Heart right ventricle (tissue), 16 donors: ENCODE results near the gene EXOC2. TPM values are rescaled to one million over a fixed set of nuclear protein-coding genes. Genes with fewer than 3 reads are reported as not detected.
"Not testable (repeated sequence)": the region's sequence is repeated elsewhere in the genome, so short reads cannot be mapped to it uniquely, and the experiment has no call there.

Experiments used
- ATAC-seq, 8 donors: fragments of 200-7000 bp; cut with Tn5 transposase; one replicate each; pipeline ENCODE4 v1.9.1; 2020; ENCODE audit warnings: mild to moderate bottlenecking in 8 of 8, moderate library complexity in 8 of 8, moderate number of reproducible peaks in 1 of 8
- DNase-seq, 2 donors: peaks; one replicate each; pipeline ENCODE4 v3.0.0-alpha.2; 2020
- H3K27ac ChIP-seq, 10 donors: fragments of 200-600 bp; sonication (generic) in 2 of 10; one replicate each; pipeline versions ENCODE4 v1.5.0 to v1.8.0; 2020 to 2022; ENCODE audit warnings: mild to moderate bottlenecking in 3 of 10
- H3K27me3 ChIP-seq, 7 donors: fragments of 200-600 bp; one replicate each; pipeline ENCODE4 v1.8.0; 2021 to 2022; ENCODE audit warnings: mild to moderate bottlenecking in 2 of 7
- H3K36me3 ChIP-seq, 9 donors: fragments of 200-600 bp; sonication (generic) in 1 of 9; one replicate each; pipeline versions ENCODE4 v1.5.0 to v1.8.0; 2020 to 2022; ENCODE audit warnings: mild to moderate bottlenecking in 2 of 9
- H3K4me1 ChIP-seq, 9 donors: fragments of 200-600 bp; sonication (generic) in 1 of 9; one replicate each; pipeline versions ENCODE4 v1.5.0 to v1.8.0; 2020 to 2022; ENCODE audit warnings: mild to moderate bottlenecking in 4 of 9
- H3K4me3 ChIP-seq, 10 donors: fragments of 200-600 bp; sonication (generic) in 2 of 10; one replicate each; pipeline versions ENCODE4 v1.5.0 to v1.8.0; 2020 to 2022; ENCODE audit warnings: mild to moderate bottlenecking in 7 of 10, moderate library complexity in 2 of 10
- H3K9me3 ChIP-seq, 11 donors: fragments of 200-600 bp in 10 of 11; sonication (generic) in 2 of 11; one replicate each; pipeline versions ENCODE4 v1.5.0 to v1.8.0; 2013 to 2022; ENCODE audit warnings: mild to moderate bottlenecking in 2 of 11, control low read depth in 1 of 11, moderate library complexity in 1 of 11
- CTCF ChIP-seq, 9 donors: fragments of 200-600 bp; sonication (generic) in 2 of 9; IDR thresholded peaks; one replicate each; pipeline versions ENCODE4 v1.5.0 to v1.8.0; 2021 to 2022; ENCODE audit warnings: antibody characterized with exemption in 9 of 9, mild to moderate bottlenecking in 5 of 9, moderate library complexity in 1 of 9
- WGBS, 2 donors: extraction: QIAGEN DNeasy Blood & Tissue Kit; methylation state at CpG; one replicate each; pipeline ENCODE4 v1.1.7; 2013; ENCODE audit warnings: inconsistent platforms in 1 of 2; 5-methylcytosine and 5-hydroxymethylcytosine counted together
- intact Hi-C, 10 donors: fragments of 100-400 bp; cut with DNase I; formaldehyde crosslinking; loops; one replicate each; pipeline versions ENCODE4 v1.11.1 to v1.14.2; 2022
- polyA plus RNA-seq, 2 donors: library from polyadenylated mRNA; stranded (reverse); fragments of 200-250 nt; gene quantifications; one replicate each; pipeline ENCODE4 v1.2.3, GENCODE V29; 2013
- total RNA-seq, 10 donors: library from RNA; stranded (reverse); fragmentation: NEBNext Ultra II Directional in 3 of 10; extraction: Animal tissue kit (Norgen Biotek cat#: 25700) in 3 of 10; gene quantifications; one replicate each; pipeline versions ENCODE4 v1.2.1 to v1.2.4, GENCODE V29; 2021 to 2023
- donor health status: Arrhythmogenic right ventricular cardiomyopathy.
- donor health status: ischemic (EF 13 %, LVEDD 7.1; RV severe dilation, severe dysfunction).
- donor health status: healthy with polysubstance abuse.
- donor health status: DM: no; HTN: yes; CAD: no.
- donor health status: DM: no; HTN: no; CAD: no.
- donor health status: ischemic (EF 25% LVEDD 6.9; RV normal size, moderate dysfunction).
- donor health status: ischemic (EF 25% LVEDD 5.7; RV mildly dilated, moderate dysfunction).
- donor health status: healthy.
- donor health status: DM: yes; HTN: yes; CAD: no.
- donor health status: Ischemic cardiomyopathy.
- donor health status: ischemic (EF 35%, LVEDD 5.7; RV mildly dilated, moderate dysfunction).
- donor health status: nonischemic (EF 11% LVEDD 7.7; RV severe dilation, severe dysfunction).
- donor health status: DM: yes; HTN: yes; CAD: no.
- donor health status: PGD.
- donor health status: ischemic (EF 29% LVEDD 5.4; RV normal size, mild dysfunction).
- donor health status: nonischemic (EF 23%, LVEDD 6.1; RV moderate dilation, normal function).

EXOC2 gene
- total and polyA plus RNA-seq, 12 donors: 4.0 to 18.4 (median 12.9) TPM

- ATAC-seq: no peak
Observed at GRCh38 chr6:563863-564262, 129.1 kb downstream of the EXOC2 start.

GRCh38 chr6:562052-562676, 130.8 kb downstream of the EXOC2 start:
- intact Hi-C loops: no loop called here
- no peak for TF ChIP-seq CTCF (IDR thresholded peaks at IDR 0.05)
- no peak for ATAC-seq
- peaks cover 0 to 92% (median 28%) of the 10 kb centered on the region in 9 donors for H3K36me3 ChIP-seq
- WGBS, 2 donors: 92 to 94% methylated on average over 15 of the region's 15 CpGs
- H3K4me1 ChIP-seq: no peaks in the 10 kb centered on the region
- no peak overlapping the region for H3K4me3 ChIP-seq
- no peaks in the 10 kb centered on the region for H3K27me3 ChIP-seq
- no peak for DNase-seq
- H3K27ac ChIP-seq: no peak overlapping the region
- no peaks in the 10 kb centered on the region for H3K9me3 ChIP-seq

More at GRCh38 chr6:563863-564262, 129.1 kb downstream of the EXOC2 start:
- H3K27me3 ChIP-seq: no peaks in the 10 kb centered on the region
- no peaks in the 10 kb centered on the region for H3K9me3 ChIP-seq
- peaks cover 0 to 92% (median 28%) of the 10 kb centered on the region in 9 donors for H3K36me3 ChIP-seq
- DNase-seq: no peak
- no peak overlapping the region for H3K4me3 ChIP-seq
- intact Hi-C loops: no loop called here
- WGBS, 2 donors: 96 to 97% methylated on average over 13 of the region's 13 CpGs
- no peaks in the 10 kb centered on the region for H3K4me1 ChIP-seq
- no peak for TF ChIP-seq CTCF (IDR thresholded peaks at IDR 0.05)
- no peak overlapping the region for H3K27ac ChIP-seq

- 94 to 99% methylated on average over 7 of the region's 7 CpGs for WGBS, 2 donors
- H3K4me1 ChIP-seq, DNase-seq, intact Hi-C loops, H3K9me3 ChIP-seq, H3K27ac ChIP-seq, ATAC-seq, H3K27me3 ChIP-seq, H3K4me3 ChIP-seq: not testable (repeated sequence)
- H3K36me3 ChIP-seq: peaks cover 0 to 91% (median 28%) of the 10 kb centered on the region in 9 donors
Observed at GRCh38 chr6:561335-561734, 131.6 kb downstream of the EXOC2 start.

- peaks cover 0 to 99% (median 21%) of the 10 kb centered on the region in 9 donors for H3K36me3 ChIP-seq
- no peak for TF ChIP-seq CTCF (IDR thresholded peaks at IDR 0.05)
- ATAC-seq: no peak
- no peaks in the 10 kb centered on the region for H3K27me3 ChIP-seq
- H3K4me3 ChIP-seq: no peak overlapping the region
- 78 to 86% methylated on average over 3 of the region's 3 CpGs for WGBS, 2 donors
- intact Hi-C loops: no loop called here
- no peaks in the 10 kb centered on the region for H3K9me3 ChIP-seq
- H3K4me1 ChIP-seq: no peaks in the 10 kb centered on the region
- DNase-seq: no peak
- no peak overlapping the region for H3K27ac ChIP-seq
Observed at GRCh38 chr6:558959-559358, 134.0 kb downstream of the EXOC2 start.

- DNase-seq: no peak
- intact Hi-C loops: no loop called here
- ATAC-seq: no peak
- H3K27ac ChIP-seq: no peak overlapping the region
- peak in 3 of 9 donors; percentile 15 to 26 (median 22) for TF ChIP-seq CTCF (IDR thresholded peaks at IDR 0.05)
- H3K27me3 ChIP-seq: no peaks in the 10 kb centered on the region
- no peak overlapping the region for H3K4me3 ChIP-seq
- H3K4me1 ChIP-seq: no peaks in the 10 kb centered on the region
- peaks cover 0 to 97% (median 19%) of the 10 kb centered on the region in 9 donors for H3K36me3 ChIP-seq
- H3K9me3 ChIP-seq: no peaks in the 10 kb centered on the region
Observed at GRCh38 chr6:558089-558488, 134.8 kb downstream of the EXOC2 start.
